GM23338 (cell line): Measurements from ENCODE around the gene ALX3.

Source experiments
- CTCF ChIP-seq, 2 experiments: fragments of 200-600 bp in 1 of 2; sonication (generic) in 1 of 2; conservative IDR thresholded peaks; 2 replicates each; pipeline versions ENCODE4 v1.5.1 to v1.6.1; 2016 to 2017; ENCODE audit warnings: antibody characterized with exemption in 2 of 2, low read depth in 2 of 2, mild to moderate bottlenecking in 2 of 2, moderate library complexity in 1 of 2
- REST ChIP-seq: IDR thresholded peaks from one replicate; pipeline ENCODE4 v1.6.1; 2018; ENCODE audit warnings: antibody characterized with exemption; ENCODE audit not compliant: unreplicated experiment

GRCh38 chr1:110100335-110100734 is 29.9 kb upstream of the ALX3 start:
- TF ChIP-seq CTCF (conservative IDR thresholded peaks at IDR 0.05; ENCODE audit: low read depth in 2 of 2), result no peak
- no peak for TF ChIP-seq REST
